ENCODE results near the gene L2HGDH.
"Not testable (repeated sequence)": the region's sequence is repeated elsewhere in the genome, so short reads cannot be mapped to it uniquely, and the experiment has no call there.

L2HGDH gene

GRCh38 chr14:50311972-50312733, at the start of gene L2HGDH, which contains the start of gene DMAC2L:
TSS of gene L2HGDH (minus strand) at chr14:50312229. CDS start at chr14:50312150, 79 bp downstream.
TSS of gene DMAC2L (plus strand) at chr14:50312324. CDS start at chr14:50321488, 9,164 bp downstream.
- peak; percentile 95 for DNase-seq

- DNase-seq: no peak
Observed at GRCh38 chr14:50360851-50361250, 48.8 kb upstream of the L2HGDH start.

- no peak for DNase-seq
Observed at GRCh38 chr14:50360093-50360492, 48.1 kb upstream of the L2HGDH start.

- DNase-seq: no peak
Observed at GRCh38 chr14:50359631-50360030, 47.6 kb upstream of the L2HGDH start.

- no peak for DNase-seq
Observed at GRCh38 chr14:50357753-50358395, 45.8 kb upstream of the L2HGDH start.

- no peak for DNase-seq
Observed at GRCh38 chr14:50357124-50357523, 45.1 kb upstream of the L2HGDH start.

GRCh38 chr14:50356283-50356682, 44.3 kb upstream of the L2HGDH start:
- not testable (repeated sequence) for DNase-seq

GRCh38 chr14:50355692-50356091, 43.7 kb upstream of the L2HGDH start:
- DNase-seq: no peak

GRCh38 chr14:50354527-50354926, 42.5 kb upstream of the L2HGDH start:
- no peak for DNase-seq

- no peak for DNase-seq
Observed at GRCh38 chr14:50353126-50353525, 41.1 kb upstream of the L2HGDH start.

GRCh38 chr14:50352584-50352983, 40.6 kb upstream of the L2HGDH start:
- no peak for DNase-seq

- no peak for DNase-seq
Observed at GRCh38 chr14:50350975-50351374, 38.9 kb upstream of the L2HGDH start.

- no peak for DNase-seq
Observed at GRCh38 chr14:50348933-50349332, 36.9 kb upstream of the L2HGDH start.

- DNase-seq: no peak
Observed at GRCh38 chr14:50347521-50347920, 35.5 kb upstream of the L2HGDH start.

GRCh38 chr14:50345846-50346422, 33.9 kb upstream of the L2HGDH start:
- DNase-seq: no peak

- no peak for DNase-seq
Observed at GRCh38 chr14:50344876-50345563, 33.0 kb upstream of the L2HGDH start.

GRCh38 chr14:50344116-50344775, 32.2 kb upstream of the L2HGDH start:
- peak; percentile 94 for DNase-seq

GRCh38 chr14:50343434-50343833, 31.4 kb upstream of the L2HGDH start:
- no peak for DNase-seq

GRCh38 chr14:50342221-50343078, 30.4 kb upstream of the L2HGDH start:
- peak; percentile 39 for DNase-seq

- no peak for DNase-seq
Observed at GRCh38 chr14:50340963-50341362, 28.9 kb upstream of the L2HGDH start.

- no peak for DNase-seq
Observed at GRCh38 chr14:50340045-50340444, 28.0 kb upstream of the L2HGDH start.
